Measurements from ENCODE around the gene RANBP17.

The RANBP17 gene

DNA sequence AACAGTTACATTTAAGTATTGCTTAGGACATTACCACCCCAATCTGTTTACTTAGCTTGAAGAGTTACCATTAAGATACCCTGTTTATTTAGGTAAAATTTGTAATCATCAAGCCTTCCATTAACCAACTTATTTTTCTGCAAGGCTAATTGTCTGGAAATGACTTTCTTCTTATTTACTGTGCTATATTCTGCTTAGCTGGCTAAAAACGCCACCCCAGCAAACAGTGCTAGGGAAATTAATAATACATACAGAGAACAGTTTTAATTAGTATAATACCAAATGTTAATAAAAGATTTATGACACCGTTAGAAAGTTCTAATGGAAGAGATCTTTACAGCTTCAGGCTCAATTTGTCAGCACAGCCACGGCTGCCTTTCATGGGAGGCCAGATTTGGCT is 461.2 kb downstream of the RANBP17 start:
- no peak for DNase-seq

DNA sequence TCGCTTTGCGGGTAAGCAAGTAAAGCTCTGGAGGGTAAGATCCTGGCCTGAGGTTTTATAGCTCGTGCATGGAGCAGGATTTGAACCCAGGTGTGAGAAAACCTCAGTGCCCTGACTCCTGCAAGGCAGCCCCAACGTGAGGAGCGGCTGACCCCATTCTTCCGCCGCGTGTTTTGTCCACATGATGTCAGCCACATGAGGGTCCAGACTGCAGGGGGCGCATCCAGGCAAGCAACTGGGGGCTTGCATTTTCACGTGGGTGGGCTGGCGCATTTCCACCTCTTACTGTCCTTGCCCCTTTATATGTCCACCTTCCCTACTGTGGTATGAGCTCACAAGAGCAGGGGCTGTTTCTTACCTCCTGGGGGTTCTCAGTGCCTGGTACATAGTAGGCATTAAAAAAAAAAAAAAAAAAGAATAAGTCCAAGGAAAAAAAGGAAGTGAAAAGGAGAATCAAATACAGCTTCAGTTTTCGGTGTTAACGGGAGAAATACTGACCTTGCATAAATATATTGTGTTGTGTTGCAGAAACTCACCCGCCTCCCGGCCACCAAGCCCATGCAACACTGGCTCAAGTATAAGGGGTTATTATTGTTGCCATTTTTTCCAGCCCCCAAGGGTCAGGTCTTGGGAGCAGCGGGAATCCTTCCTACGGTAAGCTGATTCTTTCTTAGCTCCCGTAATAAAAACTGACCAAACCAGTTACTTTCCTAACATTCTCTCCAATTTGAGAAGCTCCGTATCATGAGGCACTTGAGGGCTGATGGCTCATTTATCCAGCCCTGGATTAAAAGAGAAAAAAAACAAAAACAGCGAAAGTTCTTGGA is 462.2 kb downstream of the RANBP17 start:
- DNase-seq = no peak

DNA sequence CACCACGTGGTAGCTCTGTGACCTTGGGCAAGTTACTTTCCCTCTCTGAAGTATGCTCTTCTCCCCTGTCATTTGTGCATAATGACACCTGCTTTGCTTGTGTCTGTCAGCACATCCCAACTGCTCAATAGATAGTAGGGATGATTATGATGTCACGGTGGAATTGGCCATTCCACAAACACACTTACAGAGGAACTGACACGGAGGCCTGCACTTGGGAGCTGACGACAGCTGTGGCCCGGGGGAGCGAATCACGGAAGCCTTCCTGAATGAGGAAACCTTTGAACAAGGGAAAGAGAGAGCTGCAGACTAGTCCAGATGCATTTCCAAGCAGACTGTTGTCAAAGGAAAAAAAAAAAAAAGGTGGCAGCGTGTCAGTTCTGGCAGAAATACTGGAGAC is 468.2 kb downstream of the RANBP17 start:
- no peak for DNase-seq

DNA sequence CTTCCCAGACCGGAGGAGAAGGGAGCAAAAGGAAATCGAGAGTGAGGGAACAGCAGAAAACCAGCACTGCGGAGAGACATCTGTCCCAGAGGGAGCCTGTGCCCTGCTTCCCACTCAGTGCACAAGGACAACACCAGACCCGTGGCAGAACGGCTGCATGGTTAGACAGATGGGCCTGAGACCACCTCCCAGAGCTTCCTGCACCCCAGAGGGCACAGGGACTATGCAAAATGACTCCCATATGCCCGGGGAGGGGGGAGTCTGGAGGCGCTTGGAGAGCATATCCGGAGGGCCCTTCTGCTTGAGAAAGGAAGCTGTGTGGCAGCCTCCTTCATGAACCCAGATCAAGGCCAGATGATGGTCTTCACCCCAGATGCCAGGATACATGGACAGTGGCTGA is 473.8 kb downstream of the RANBP17 start:
- DNase-seq = no peak

DNA sequence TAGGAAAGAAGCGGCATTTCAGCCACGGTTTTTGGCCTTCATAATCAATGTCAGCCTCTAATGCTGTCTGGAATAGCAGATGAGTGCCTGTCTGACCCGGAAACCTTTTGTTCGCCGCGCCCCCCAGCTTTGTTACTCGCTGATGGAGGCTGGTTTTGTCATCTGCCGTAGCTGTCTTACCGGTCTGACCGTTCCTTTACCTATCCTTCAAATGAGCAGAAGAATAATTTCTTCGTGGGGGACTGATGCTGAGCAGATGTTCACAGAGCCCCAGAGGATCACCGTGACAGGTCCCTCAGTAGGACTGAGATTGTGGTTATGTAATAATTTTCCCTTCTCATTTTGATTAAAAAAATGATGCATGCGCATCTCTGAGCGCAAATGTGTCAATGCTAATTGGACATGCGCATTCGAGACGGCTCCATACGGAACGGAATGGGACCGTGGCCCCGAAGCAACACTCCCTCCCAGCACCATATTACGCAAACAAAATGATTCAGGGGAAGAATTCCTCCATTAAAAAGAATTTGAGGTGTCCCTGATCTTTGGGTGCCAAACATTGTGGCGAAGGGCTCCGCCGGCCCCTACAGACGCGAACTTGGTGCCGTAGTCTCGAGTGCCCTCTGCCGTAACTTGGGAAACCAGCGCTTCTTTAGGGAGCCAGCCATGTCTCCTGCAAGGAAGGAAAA is 474.8 kb downstream of the RANBP17 start:
- DNase-seq = no peak

DNA sequence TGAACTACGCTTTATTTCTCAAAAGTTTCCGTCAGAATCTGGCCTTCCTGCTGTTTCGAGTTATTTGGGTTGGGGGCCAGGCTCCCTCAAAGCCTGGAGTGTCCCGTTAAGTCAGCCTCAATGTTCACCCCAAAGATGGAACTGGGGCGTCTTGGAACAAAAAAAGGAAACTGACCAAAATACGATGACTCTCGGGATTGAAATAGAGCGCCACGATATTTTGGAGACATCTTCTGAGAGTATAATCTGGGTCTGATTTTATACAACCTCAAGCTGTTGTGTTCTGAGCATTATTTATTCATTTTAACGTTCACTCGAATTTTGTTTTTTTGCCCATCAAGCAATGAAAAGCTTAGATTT is 475.4 kb downstream of the RANBP17 start:
- DNase-seq = no peak

DNA sequence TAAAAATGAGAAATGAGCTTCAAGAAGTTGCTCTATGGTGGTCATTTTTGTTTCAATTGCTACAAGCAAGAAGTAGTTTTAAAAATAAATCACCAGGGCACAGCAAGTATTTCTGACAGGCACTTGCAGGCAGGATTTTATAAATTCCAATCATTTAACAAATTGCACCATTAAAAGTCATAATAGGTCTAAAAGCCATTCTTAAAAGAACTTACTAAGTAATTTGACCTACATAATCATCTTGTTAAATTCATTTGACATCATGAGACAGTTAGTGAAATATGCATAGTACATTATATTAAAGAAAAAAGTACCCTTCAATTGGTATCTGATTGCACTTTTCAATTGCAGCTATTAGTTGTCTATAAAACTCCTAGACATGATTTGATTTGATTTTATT is 478.2 kb downstream of the RANBP17 start:
- no peak for DNase-seq

DNA sequence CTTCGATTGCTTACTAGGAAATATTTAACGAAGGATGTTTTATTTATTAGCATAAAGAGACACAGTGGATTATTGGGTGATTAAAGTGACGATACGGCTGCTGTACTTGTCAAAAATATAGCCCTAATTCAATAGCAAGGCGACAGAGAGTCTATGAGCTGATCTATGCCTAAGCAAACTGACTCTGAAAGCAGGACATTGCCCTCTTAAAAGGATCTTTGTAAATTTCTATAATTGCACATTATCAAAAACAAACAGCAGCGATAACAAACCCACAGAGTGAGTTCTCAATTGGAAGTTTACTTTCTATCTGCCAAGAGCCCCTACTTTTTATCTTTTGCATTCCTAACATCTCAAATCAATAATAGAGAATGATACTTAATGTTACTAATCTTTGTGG is 478.7 kb downstream of the RANBP17 start:
- no peak for DNase-seq

DNA sequence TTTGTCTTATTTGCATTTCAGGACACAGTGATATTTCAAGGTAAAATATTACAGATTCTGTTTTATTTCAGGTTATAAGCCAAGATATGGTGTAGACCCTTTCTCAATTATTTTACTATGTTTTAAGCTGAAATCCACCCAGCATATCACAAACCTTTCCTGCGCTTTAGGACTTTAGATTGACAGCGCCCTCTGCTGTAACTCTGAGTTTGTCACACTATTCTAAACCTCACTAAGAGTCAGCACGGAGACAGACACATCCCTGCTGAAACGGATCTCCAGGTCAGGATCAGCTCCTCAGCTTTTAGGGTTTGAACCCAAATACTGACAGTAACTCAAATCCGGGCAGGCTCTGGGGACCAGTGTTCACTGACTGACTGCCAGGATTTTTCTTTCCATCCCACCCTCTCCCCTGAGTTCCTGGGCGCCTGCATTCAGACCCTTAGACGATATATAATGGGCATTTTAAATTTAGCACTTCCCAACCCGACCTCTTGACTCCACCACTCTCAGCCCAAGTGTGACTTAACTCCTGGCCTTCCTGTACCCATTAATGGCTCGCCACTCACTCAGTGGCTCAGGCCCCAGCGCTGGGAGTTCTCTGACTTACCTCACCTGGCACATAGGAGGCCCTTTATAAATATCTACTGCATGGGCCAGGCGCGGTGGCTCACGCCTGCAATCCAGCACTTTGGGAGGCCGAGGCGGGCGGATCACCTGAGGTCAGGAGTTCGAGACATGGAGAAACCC is 480.7 kb downstream of the RANBP17 start:
- DNase-seq = no peak

DNA sequence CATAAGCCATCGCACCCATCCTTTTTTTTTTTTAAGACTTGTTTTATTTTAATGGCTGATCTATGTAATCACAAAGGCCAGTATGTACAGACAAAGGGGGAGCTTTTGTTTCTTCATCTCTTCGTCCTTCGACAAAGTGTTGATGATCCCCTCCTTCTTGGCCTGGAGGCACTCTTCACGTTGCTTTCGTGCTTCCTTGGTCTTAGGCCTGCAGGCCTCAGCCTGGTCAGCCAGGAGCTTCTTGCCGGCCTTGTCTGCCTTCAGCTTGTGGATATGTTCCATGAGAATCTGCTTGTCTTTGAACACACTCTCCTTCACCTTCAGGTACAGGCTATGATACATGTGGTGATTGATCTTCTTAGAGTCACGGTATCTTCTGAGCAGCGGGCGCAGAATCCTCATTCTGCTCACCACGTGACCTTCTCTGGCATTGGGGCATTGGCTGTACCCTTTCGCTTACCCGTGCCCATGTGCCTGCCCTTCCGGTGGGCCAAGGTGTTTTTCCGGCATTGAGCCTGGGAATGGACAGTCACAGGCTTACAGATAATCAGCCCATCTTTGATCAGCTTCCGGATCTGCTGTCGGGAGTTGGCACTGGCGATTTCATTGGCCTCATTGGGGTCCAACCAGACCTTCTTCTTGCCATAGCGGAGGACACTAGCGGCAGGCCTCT is 483.3 kb downstream of the RANBP17 start:
- DNase-seq = no peak
